Stimulated activated CD4-positive, alpha-beta T cell treated with anti-CD3 and anti-CD28 coated beads, Interleukin-2, amount 100 ng/mL, for 24 hours (primary cell): ENCODE results near the gene QRICH2.
"Not testable (repeated sequence)": the region's sequence is repeated elsewhere in the genome, so short reads cannot be mapped to it uniquely, and the experiment has no call there.

Source experiments
- DNase-seq, 2 donors: peaks; one replicate each; pipeline ENCODE4 v3.0.0-alpha.2; 2020

Gene QRICH2

GRCh38 chr17:76244721-76245120 lies 63.4 kb downstream of the QRICH2 start:
- DNase-seq, result not testable (repeated sequence)

- DNase-seq, result no peak
These were observed 64.0 kb downstream of the QRICH2 start for GRCh38 chr17:76243826-76244679.

GRCh38 chr17:76241691-76242255 lies 66.3 kb downstream of the QRICH2 start:
- DNase-seq, result no peak

- DNase-seq, result no peak
These were observed 66.9 kb downstream of the QRICH2 start for GRCh38 chr17:76241204-76241538.

GRCh38 chr17:76240461-76241203 lies 67.4 kb downstream of the QRICH2 start, which contains the start of gene RNF157:
TSS of gene RNF157 (minus strand) at chr17:76240493. CDS start at chr17:76240240, 253 bp downstream.
- peak; percentile 65 to 67 for DNase-seq

- peak in 1 of 2 donors; percentile 12 for DNase-seq
These were observed 68.4 kb downstream of the QRICH2 start for GRCh38 chr17:76239538-76240274.

GRCh38 chr17:76238847-76239537 lies 69.1 kb downstream of the QRICH2 start:
- no peak for DNase-seq

GRCh38 chr17:76237859-76238313 lies 70.2 kb downstream of the QRICH2 start:
- DNase-seq, result no peak

- no peak for DNase-seq
These were observed 71.5 kb downstream of the QRICH2 start for GRCh38 chr17:76236603-76237002.

- no peak for DNase-seq
These were observed 72.2 kb downstream of the QRICH2 start for GRCh38 chr17:76235883-76236282.

- no peak for DNase-seq
These were observed 73.8 kb downstream of the QRICH2 start for GRCh38 chr17:76234354-76234679.

GRCh38 chr17:76233588-76234353 lies 74.3 kb downstream of the QRICH2 start:
- no peak for DNase-seq

GRCh38 chr17:76232342-76232741 lies 75.7 kb downstream of the QRICH2 start:
- DNase-seq, result no peak

- not testable (repeated sequence) for DNase-seq
These were observed 81.3 kb downstream of the QRICH2 start for GRCh38 chr17:76226749-76227148.

- DNase-seq, result not testable (repeated sequence)
These were observed 82.5 kb downstream of the QRICH2 start for GRCh38 chr17:76225373-76226086.
